GM19438 (cell line): ENCODE results near the gene CDK17.
"Not testable (repeated sequence)": the region's sequence is repeated elsewhere in the genome, so short reads cannot be mapped to it uniquely, and the experiment has no call there.

Source experiments
- ATAC-seq: cut with Tn5 transposase; IDR thresholded peaks from one replicate; pipeline ENCODE4 v1.9.1; 2021; ENCODE audit warnings: low read depth; ENCODE audit not compliant: unreplicated experiment

CDK17 gene

DNA sequence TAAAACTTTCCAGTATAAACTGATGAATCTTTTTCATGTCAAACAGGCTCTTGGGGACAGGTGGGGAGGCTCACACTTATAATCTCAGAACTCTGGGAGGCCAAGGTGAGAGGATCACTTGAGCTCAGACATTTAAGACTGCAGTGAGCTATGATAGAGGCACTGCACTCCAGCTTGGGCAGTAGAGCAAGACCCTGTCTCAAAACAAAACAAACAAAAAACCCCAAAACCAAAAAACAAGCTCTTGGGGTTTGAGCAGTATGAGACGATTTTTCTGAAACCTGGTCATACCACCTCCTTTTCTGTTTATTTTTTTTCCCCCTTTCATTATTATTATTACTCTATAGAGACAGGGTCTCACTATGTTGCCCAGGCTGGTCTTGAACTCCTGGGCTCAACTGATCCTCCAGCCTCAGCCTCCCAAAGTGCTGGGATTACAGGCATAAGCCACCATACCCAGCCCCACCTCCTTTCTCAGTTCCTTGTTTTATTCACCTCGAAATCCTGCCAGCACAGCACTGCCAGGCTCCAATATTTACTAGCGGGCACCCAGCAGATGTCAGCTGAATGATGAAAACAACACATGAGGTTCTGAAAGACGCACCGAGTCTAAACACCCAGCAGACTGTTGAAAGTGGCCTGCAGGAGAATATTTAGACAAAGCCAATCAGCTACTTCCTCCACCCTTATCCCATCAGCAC is 19.5 kb upstream of the CDK17 start:
- ATAC-seq = no peak

DNA sequence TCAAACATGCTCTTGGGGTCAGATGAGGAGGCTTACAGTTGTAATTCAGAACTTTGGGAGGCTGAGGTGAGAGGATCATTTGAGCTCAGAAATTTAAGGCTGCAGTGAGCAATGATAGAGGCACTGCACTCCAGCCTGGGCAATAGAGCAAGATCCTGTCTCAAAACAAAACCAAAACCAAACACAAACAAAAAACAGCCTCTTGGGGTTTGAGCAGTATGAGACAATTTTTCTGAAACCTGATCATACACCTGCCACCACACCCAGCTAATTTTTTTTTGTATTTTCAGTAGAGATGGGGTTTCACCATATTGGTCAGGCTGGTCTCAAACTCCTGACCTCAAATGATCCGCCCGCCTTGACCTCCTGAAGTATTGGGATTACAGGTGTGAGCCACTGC is 17.4 kb upstream of the CDK17 start:
- peak; percentile 70 for ATAC-seq

DNA sequence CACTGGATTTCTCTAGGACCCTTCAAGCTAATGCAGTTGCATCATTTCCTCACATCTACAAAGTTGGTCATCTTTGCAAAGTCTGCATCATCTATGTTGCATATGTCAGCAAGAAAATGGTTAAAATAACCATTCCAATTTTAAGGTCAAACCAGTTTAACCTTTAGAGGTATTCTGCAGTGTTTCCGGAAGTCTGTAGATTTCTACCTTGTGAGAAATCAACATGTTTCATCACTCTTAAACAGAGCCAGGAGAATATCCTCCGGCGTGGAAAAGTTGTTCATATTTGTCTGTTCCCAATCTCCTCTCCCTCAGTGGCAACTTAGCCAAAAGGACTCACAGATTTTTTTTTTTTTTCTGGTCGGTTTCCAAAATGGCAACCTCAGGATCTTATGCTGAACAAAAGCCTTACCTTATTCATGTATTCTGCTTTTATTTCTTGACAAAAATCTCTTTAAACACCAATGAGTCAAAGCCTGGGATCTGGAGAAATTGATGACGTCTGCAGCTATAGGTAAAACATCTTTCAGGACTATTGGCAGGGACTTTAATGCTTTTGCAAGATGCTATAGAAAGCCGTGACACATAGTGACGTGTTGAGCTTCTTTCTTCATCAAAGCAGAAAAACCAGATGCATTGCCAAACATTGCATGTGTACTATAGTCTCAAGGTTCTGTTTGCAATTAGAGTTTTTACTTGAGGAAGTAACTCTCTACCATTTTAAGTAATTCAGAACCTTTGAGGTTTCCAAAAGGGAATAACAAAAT is 16.0 kb upstream of the CDK17 start:
- no peak for ATAC-seq

DNA sequence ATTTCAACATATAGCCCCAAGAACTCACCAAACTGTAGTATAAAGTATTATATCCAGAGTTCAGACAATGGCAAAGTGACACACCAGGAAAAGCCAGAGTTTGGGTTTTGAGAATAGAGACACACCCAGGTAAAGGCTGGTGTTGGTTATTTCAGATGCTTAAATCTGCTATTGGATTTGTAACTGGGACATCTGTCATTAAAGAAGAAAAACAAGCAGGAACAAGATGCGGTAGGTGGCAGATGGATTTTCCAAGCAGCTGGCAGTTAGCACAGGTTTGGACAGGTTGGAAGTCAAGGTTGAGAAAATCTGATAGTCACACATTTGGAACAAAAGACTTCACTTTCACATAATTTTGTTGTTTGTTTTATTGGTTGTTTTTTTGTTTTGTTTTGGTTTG is 14.4 kb upstream of the CDK17 start:
- no peak for ATAC-seq

DNA sequence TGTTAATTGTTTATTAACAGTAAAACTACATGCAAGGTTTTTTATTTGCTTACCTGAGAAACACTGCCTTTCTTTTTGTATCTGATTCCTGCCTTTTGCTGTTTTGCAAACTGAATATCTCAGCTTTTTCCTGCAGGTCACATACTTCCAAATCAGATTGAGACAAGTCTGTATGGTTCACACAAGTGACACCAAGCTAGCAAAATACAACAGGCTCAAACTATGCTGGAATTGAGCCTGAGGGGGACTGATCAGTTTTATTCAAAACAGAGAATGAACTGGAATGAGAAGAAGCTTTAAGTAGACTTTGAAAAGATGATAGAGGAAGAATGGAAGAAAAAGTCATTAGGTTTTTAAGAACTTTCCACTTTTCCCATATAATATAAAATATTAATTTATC is 12.2 kb upstream of the CDK17 start:
- no peak for ATAC-seq

DNA sequence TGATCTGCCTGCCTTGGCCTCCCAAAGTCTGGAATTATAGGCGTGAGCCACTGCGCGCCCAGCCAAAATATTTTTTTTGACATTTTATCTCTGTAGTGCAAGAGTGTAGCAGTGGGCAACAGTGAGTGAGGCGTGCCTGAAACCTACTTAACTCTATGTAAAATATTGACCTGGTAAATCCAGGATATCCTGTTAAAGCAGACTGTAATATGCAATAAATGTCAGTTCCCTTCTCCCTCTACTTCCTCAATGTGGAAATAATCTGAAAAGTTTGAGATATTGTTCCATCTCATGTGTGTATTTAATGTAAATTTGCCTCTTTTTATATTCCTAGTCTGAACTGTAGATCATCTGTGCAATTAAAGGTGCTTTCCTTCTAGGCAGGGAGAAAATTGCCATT is 9.5 kb upstream of the CDK17 start:
- ATAC-seq = no peak

DNA sequence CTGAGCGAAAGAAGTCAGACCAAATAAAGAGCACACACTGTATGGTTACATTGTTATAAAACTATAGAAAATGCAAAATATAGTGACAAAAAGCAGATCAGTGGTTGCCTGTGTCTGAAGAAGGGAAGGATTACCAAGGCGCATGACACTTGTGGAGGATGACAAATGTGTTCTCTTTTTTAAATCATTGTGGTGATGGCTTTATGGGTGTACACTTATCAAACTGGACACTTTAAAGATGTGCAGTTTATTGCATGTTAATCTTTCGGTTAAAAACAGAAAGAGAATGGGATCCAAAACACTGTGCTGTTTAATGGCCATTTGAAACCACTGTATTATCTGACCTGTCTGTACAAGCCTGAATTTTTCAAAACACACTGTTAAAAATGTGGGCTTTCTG is 8.8 kb upstream of the CDK17 start:
- ATAC-seq = no peak

DNA sequence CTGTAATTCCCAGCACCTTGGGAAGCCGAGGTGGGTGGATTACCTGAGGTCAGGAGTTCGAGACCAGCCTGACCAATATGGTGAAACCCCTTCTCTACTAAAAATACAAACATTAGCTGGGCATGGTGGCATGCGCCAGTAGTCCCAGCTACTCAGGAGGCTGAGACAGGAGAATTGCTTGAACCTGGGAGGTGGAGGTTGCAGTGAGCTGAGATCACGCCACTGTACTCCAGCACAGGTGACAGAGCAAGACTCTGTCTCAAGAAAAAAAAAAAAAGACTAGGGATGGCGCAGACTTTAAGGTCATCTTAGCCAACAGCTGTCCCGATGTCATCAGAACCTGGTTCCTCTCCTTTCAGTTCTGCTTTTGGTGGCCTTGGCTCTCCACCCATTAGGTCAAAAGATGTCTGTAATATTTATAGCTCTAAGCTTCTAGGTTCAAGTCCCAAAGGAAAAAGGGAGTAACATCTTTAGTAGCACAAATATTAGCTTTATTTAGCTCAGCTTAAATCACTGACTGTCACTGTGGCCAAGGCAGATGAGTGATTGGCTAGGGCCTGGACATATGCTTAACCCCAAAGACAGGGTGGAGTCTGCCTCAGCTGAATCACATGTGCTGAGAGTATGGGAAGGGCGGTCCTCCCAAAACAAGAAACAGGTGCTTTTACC is 7.3 kb upstream of the CDK17 start:
- ATAC-seq = peak; percentile 92

DNA sequence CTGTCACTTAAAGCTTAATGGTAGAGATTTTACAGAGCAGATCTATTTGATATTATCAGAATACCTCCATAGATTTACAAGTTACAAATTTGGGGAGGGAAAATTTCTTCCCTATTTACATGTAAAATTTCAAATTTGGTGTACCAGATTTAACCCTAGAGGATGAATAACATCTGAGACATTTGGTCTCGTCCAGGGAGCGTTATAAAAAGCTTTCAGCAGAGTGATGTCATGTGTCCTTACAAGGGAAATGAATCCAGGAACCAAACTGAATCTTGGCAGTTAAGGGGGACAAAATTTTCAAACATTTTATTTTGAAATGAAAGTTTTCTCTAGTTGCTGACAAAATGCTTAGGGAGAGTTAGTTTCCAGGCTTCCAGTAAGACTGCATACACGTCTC is 4.5 kb upstream of the CDK17 start:
- no peak for ATAC-seq

DNA sequence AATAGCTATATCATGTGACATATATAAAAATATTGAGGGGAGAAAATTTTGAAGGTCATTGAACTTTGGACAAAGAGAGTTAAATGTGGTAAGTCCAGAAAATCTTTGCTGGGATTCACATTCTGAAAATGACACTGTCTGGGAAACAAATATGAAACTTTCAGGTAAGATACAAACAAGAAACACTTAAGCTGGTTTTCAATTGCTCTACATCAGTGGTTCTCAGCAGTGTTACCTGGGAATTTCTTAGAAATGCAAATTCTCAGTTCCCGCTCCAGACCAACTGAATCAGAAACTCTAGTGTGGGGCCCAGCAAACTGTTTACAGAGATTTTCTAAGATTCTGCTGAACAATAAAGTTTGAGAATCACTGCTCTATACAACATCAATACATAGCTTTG is 3.6 kb upstream of the CDK17 start:
- ATAC-seq = no peak

DNA sequence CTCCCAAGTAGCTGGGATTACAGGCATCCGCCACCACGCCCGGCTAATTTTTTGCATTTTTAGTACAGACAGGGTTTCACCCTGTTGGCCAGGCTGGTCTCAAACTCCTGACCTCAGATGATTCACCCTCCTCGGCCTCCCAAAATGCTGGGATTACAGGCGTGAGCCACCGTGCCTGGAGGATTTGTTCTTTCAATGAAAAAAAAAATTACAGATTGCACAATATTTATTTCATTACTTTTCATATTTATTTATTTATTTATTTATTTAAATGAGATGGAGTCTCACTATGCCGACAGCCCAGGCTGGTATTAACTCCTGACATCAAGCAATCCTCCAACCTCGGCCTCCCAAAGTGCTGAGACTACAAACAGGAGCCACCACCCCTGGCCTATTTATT is 2.3 kb upstream of the CDK17 start:
- ATAC-seq = not testable (repeated sequence)

DNA sequence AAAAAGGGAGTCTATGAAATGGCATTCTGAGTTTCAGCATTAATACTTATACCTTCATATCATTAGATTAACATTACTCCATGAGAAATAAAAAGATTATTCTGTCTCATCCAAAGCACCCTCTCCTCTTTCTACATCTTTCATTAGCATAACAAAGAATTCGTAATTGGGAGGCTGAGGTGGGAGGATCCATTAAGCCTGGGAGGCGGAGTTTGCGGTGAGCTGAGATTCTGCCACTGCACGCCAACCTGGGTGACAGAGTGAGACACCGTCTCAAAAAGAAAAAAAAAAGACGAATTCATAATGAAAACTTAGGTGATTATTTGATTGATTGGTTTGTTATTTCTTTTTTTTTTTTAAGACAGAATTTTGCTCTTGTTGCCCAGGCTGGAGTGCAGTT is 1.8 kb upstream of the CDK17 start:
- ATAC-seq = no peak

DNA sequence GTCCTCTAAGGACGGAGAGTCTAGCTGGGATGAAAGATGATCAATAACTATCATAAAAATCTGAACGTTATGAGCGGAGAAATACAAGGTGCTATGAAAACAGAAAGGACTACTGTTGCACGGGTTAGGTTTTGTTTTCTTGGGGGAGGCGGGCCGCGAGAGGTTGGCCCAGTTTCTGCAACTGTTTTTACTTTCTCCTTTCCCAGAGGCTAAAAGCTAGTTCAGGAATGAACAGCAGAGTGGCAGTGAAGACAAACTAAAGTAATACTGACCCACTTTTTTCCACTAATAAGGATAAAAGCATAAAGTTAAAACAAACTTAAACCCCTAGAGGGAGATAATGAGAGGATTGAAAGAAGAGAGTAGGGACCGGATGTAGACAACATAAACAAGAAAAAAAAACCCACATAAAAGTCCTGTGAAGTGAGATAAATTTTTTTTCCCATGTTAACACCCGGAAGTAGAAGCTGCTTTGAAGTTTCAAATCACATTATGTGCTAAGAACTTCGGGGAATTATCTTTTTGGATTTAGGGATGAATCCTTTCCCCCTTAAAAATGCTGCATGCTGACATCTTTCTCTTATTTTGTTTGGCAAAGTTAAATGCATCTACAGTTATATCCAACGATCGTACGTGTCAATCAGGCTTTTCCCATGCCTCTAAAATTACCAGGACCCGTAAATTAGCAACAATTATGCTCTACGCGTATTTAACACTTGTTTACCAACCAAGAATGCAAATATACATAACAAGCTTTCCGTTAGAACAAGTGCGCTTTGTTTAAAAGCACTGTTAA is 1.0 kb upstream of the CDK17 start:
- ATAC-seq = peak; percentile 21

DNA sequence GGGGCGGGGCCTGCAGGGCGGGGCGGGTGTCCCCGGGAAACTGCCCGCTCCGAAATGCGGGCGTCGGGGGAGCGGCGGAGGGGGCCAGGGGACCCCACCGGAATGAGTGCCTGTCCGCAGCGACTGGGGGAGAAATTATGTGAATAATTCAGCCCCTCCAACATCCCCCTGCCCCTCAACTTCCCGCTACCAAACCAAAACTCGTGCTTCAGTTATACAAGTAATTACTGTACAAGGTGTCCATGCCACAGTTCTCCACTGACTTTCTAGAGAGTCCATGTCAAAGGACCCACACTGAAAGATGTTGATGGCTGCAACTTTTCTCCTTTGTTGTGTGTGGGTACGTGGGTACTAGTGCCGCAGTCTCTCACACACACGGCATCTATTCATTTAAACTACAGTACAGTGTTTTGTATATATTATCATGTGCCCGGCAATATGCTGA is 414 bp upstream of the CDK17 start:
- peak; percentile 3 for ATAC-seq

DNA sequence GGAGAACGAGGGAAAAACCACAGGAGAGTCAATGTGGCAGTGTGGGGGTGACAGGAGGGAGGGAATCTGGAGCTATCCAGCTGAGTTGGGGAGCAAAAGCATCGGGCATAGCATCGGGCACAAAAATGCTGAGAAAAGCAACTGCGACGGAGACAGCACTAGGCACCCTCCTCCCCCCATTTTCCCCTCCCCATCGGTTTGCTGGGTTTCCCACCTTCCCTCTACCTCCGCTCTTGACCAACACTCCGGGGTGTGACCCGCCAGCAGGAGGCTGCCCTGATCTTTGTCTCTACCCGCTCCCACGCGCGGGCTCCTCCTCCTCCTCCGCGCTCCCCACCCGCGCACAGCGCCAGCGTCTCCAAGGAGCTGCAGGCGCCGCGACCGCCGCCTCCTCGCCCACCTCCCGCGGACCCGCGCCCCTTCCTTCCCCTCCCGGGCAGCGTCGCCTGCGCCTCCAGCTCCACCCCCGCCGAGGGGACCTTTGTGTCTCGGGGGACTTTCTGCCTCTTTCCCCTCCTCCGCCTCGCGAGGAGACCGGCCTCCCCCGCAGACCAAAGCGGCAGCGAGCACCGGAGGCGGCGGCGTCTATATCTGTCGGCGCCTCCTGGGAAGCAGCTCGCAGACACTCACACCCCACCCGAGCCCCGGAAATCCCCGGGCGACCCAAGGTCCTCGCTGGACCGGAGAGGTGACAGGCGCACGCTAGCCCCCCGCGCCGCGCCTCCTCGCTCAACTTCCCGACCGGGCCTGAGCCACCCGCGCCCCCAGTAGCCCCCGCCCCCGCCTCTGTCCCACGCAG is 920 bp downstream of the CDK17 start:
- ATAC-seq = peak; percentile 32

DNA sequence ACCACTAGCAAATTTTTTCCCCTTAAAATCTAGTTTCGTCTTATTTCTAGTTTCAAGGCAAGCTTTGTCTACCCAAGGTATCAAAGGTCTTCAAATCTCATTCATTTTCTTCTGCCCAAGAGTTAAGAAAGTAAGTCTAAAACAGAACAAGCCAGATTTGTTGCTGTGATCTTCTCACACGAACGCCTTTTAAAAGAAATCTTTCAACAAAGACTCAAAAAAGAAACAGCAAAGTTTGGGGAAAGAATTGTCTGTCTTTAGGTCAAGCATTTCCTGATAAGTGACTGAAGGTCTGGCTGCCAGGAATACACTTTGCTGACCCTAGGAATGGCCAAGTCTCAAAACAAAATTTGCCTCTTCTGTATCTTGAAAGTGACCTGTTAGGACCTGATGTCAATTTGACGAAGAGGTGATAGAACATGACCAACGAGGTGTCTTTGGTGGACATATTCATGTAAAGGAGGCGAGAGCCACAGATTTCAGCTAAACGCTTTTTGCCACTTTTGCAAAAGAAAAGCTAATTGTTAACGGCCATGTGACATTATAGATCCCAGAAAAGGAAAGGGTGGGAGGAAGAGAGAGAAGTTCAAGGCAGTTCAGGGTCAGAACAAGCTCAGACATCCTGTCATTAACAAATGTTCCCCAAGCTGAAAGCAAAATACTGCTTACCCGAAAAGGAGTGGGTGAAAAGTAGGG is 1.7 kb downstream of the CDK17 start:
- no peak for ATAC-seq

DNA sequence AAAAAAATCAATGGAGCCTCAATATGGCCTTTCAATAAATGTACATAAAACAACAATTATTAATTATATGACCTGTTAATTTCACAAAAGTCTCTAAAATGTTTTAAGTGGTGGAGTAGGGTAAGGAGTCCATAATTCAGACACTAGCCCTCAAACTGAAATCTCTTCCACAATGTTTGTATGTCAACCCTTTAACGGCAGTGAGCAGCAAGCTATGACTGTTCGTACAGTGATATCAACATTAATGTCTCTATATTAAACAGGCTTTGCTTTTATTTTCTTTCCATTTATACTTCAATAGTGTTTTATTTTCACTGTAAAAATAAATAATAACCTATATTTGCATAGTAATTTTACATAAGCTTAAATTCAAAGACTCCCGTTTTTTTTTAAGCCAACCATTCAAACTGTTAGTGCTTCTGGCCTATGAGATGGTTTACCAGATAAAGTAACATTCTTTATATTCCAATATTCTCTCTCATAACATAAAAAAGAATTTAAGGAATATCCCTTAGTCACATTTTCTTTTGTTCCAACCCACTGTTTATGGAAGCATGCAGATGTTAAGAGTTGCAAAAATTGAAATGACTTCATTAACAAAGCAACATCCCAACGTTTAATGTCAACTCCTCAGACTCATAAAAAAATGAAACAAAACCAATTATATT is 2.3 kb downstream of the CDK17 start:
- ATAC-seq = no peak

DNA sequence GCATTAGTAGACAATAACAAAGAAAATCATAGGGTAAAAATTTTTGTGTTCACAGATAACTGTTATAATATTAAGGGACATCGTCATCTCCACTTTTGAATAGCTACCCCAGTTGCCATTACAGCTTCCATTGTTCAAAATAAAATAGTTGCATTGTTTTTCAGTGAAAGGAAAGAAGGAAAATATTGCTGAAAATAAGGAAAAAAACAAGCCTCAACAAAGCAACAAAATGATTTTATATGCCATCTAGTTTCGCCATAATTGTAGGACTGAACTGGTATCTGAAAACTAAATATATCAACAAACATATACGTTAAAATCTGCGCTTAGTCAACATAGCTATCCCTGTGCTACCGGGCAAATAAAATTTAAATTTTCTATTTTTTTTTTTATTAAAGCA is 3.3 kb downstream of the CDK17 start:
- no peak for ATAC-seq

DNA sequence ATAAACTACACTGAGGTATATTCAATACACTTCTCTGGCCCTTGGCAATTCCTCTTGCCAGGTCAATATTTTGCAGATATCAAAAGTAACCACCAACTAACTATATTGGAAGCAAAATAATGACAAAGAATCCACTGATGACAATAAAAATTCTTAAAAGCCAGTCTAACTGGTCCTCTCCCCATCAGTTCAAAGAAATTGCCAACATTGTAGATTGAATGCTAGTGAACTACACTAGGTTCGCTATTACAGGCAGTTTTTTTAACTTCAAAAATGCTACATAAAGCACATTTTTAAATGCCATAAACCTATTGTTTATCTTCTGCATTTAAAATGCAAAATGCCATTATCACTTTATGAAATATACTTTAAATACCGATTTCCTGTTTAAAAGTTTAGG is 4.0 kb downstream of the CDK17 start:
- no peak for ATAC-seq
